DND-41 (cell line): ENCODE measurements around the gene OPN5.

ENCODE experiments used
- EZH2 ChIP-seq: IDR thresholded peaks from 3 replicates; pipeline ENCODE4 v1.6.1; 2012; ENCODE audit warnings: borderline replicate concordance, low read depth, mild to moderate bottlenecking, moderate library complexity, low read length, inconsistent platforms; ENCODE audit not compliant: severe bottlenecking
- TF ChIP-seq, protein P1 (sequence below): IDR thresholded peaks from 2 replicates; pipeline ENCODE4 v1.5.1; 2012; ENCODE audit warnings: borderline replicate concordance, low read length, moderate library complexity, mild to moderate bottlenecking; ENCODE audit not compliant: poor library complexity, severe bottlenecking; ENCODE audit errors: extremely low read depth

GRCh38 chr6:47773005-47773404, 8.8 kb upstream of the OPN5 start:
- no peak for TF ChIP-seq EZH2
- TF ChIP-seq, protein P1, sequence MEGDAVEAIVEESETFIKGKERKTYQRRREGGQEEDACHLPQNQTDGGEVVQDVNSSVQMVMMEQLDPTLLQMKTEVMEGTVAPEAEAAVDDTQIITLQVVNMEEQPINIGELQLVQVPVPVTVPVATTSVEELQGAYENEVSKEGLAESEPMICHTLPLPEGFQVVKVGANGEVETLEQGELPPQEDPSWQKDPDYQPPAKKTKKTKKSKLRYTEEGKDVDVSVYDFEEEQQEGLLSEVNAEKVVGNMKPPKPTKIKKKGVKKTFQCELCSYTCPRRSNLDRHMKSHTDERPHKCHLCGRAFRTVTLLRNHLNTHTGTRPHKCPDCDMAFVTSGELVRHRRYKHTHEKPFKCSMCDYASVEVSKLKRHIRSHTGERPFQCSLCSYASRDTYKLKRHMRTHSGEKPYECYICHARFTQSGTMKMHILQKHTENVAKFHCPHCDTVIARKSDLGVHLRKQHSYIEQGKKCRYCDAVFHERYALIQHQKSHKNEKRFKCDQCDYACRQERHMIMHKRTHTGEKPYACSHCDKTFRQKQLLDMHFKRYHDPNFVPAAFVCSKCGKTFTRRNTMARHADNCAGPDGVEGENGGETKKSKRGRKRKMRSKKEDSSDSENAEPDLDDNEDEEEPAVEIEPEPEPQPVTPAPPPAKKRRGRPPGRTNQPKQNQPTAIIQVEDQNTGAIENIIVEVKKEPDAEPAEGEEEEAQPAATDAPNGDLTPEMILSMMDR = no peak
